ENCODE measurements around the gene DSTYK. TPM values are rescaled to one million over a fixed set of nuclear protein-coding genes. Genes with fewer than 3 reads are reported as not detected.

The DSTYK gene
- total RNA-seq, 2 experiments from 2014 or later = 10.0 to 10.7 TPM

- H3K4me1 Mint-ChIP-seq (ENCODE audit: low read depth) = no peaks in the 10 kb centered on the region
- no peak overlapping the region for H3K27ac Mint-ChIP-seq
- H3K9me3 Mint-ChIP-seq = no peaks in the 10 kb centered on the region
- DNase-seq = no peak
- H3K27me3 Mint-ChIP-seq = no peaks in the 10 kb centered on the region
- no peak overlapping the region for H3K4me3 Mint-ChIP-seq
- no peak for TF ChIP-seq CTCF (IDR thresholded peaks at IDR 0.05)
- CTCF ChIA-PET = interaction anchor here (1.0 to 4.8 kb wide), 3 partner anchors 12 to 127 kb away, joined by 3 to 26 read pairs (median 3); no protein-coding TSS in a partner anchor
- POLR2A ChIA-PET = no interaction called here
- H3K36me3 Mint-ChIP-seq (ENCODE audit: low read depth) = no peaks in the 10 kb centered on the region
- ATAC-seq = no peak
- intact Hi-C loops (cut with micrococcal nuclease) = loop anchor here (10.0 kb wide), 1 partner anchor 125 kb away; no protein-coding TSS in a partner anchor
These were observed 82.0 kb downstream of the DSTYK start for GRCh38 chr1:205129447-205130029.

GRCh38 chr1:205128050-205128449 lies 83.5 kb downstream of the DSTYK start:
- Mint-ChIP-seq H3K27me3 (no peaks in the 10 kb centered on the region), H3K4me3 (no peak overlapping the region), H3K9me3 (no peaks in the 10 kb centered on the region), H3K27ac (no peak overlapping the region), H3K4me1 (ENCODE audit: low read depth) (peaks cover under 1% of the 10 kb centered on the region), H3K36me3 (ENCODE audit: low read depth) (no peaks in the 10 kb centered on the region)
- ChIA-PET CTCF (interaction anchor here (1.2 to 4.8 kb wide), 2 partner anchors 13 to 66 kb away, joined by 3 to 26 read pairs; no protein-coding TSS in a partner anchor), POLR2A (no interaction called here)
- intact Hi-C loops (cut with micrococcal nuclease) = loop anchor here (10.0 kb wide), 1 partner anchor 127 kb away; no protein-coding TSS in a partner anchor
- DNase-seq (no peak), ATAC-seq (no peak)
- no peak for TF ChIP-seq CTCF (IDR thresholded peaks at IDR 0.05)

- intact Hi-C loops (cut with micrococcal nuclease) = loop anchor here (10.0 kb wide), 1 partner anchor 127 kb away; no protein-coding TSS in a partner anchor
- ATAC-seq = no peak
These were observed 83.9 kb downstream of the DSTYK start for GRCh38 chr1:205127646-205128045.

GRCh38 chr1:205124726-205125125 lies 86.8 kb downstream of the DSTYK start:
- intact Hi-C loops (cut with micrococcal nuclease) = loop anchor here (10.0 kb wide), 1 partner anchor 130 kb away; no protein-coding TSS in a partner anchor
- TF ChIP-seq CTCF (IDR thresholded peaks at IDR 0.05) = no peak
- no peak for ATAC-seq
- Mint-ChIP-seq H3K9me3 (no peaks in the 10 kb centered on the region), H3K27me3 (no peaks in the 10 kb centered on the region), H3K27ac (no peak overlapping the region), H3K36me3 (ENCODE audit: low read depth) (no peaks in the 10 kb centered on the region), H3K4me1 (ENCODE audit: low read depth) (peaks cover 16% of the 10 kb centered on the region), H3K4me3 (no peak overlapping the region)
- ChIA-PET POLR2A (interaction anchor here (0.6 kb wide), 1 partner anchor 103 kb away, joined by 3 read pairs; no protein-coding TSS in a partner anchor), CTCF (interaction anchor here (1.0 to 6.4 kb wide), 2 partner anchors 16 to 105 kb away, joined by 3 to 46 read pairs; no protein-coding TSS in a partner anchor)
- DNase-seq = no peak

More at GRCh38 chr1:205127646-205128045, 83.9 kb downstream of the DSTYK start:
- ChIA-PET POLR2A (no interaction called here), CTCF (interaction anchor here (4.8 kb wide), 1 partner anchor 14 kb away, joined by 26 read pairs; no protein-coding TSS in a partner anchor)
- no peaks in the 10 kb centered on the region for H3K9me3 Mint-ChIP-seq
- H3K4me1 Mint-ChIP-seq (ENCODE audit: low read depth) = peaks cover 3% of the 10 kb centered on the region
- TF ChIP-seq CTCF (IDR thresholded peaks at IDR 0.05) = no peak
- H3K27ac Mint-ChIP-seq = no peak overlapping the region
- no peaks in the 10 kb centered on the region for H3K36me3 Mint-ChIP-seq (ENCODE audit: low read depth)
- no peaks in the 10 kb centered on the region for H3K27me3 Mint-ChIP-seq
- no peak overlapping the region for H3K4me3 Mint-ChIP-seq
- DNase-seq = no peak

GRCh38 chr1:205122489-205122882 lies 89.0 kb downstream of the DSTYK start:
- Mint-ChIP-seq H3K27ac (peak overlapping the region; percentile 97), H3K9me3 (no peaks in the 10 kb centered on the region), H3K27me3 (no peaks in the 10 kb centered on the region), H3K4me3 (peak overlapping the region; percentile 95), H3K36me3 (ENCODE audit: low read depth) (peaks cover 4% of the 10 kb centered on the region), H3K4me1 (ENCODE audit: low read depth) (peaks cover 27% of the 10 kb centered on the region)
- POLR2A ChIA-PET = interaction anchor here (0.8 to 2.4 kb wide), 5 partner anchors 12 to 124 kb away, joined by 3 to 6 read pairs (median 3); no protein-coding TSS in a partner anchor
- no peak for ATAC-seq
- CTCF ChIA-PET = interaction anchor here (0.6 to 6.4 kb wide), 11 partner anchors 14 to 316 kb away, joined by 3 to 46 read pairs (median 3); no protein-coding TSS in a partner anchor
- intact Hi-C loops (cut with micrococcal nuclease) = loop anchor here (10.0 kb wide), 1 partner anchor 132 kb away; no protein-coding TSS in a partner anchor
- no peak for TF ChIP-seq CTCF (IDR thresholded peaks at IDR 0.05)
- no peak for DNase-seq

Data from activated CD8-positive, alpha-beta T cell treated with anti-CD3 and anti-CD28 coated beads for 36 hours (primary cell).